GM21576 (cell line): ENCODE measurements around the gene LRP1-AS.

Source experiments
- ATAC-seq: cut with Tn5 transposase; IDR thresholded peaks from one replicate; pipeline ENCODE4 v1.9.1; 2021; ENCODE audit warnings: mild to moderate bottlenecking, moderate library complexity; ENCODE audit not compliant: unreplicated experiment

LRP1-AS gene

DNA sequence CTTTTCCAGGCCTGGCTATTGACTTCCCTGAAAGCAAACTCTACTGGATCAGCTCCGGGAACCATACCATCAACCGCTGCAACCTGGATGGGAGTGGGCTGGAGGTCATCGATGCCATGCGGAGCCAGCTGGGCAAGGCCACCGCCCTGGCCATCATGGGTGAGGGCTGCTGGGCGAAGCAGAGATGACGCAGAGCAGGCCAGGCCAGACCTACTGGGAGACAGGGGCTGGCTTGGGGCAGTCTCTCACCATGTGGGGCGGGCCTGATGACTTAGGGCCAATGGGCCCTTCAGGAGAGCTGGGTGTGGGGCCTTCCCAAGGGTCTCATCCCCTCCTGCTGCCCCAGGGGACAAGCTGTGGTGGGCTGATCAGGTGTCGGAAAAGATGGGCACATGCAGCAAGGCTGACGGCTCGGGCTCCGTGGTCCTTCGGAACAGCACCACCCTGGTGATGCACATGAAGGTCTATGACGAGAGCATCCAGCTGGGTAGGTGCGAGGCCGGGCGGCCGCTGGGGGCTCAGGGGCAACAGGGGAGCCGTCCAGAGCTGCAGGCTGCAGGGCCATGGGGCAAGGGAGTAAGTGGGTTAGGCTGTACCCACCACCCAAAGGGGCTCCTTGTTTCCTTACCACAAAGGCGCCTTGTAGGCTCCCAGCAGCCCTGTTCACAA lies 33.0 kb upstream of the LRP1-AS start:
- ATAC-seq, result no peak

GRCh38 chr12:57179331-57180086 lies 32.1 kb upstream of the LRP1-AS start:
- no peak for ATAC-seq

GRCh38 chr12:57178213-57178612 lies 30.8 kb upstream of the LRP1-AS start:
- ATAC-seq, result no peak

DNA sequence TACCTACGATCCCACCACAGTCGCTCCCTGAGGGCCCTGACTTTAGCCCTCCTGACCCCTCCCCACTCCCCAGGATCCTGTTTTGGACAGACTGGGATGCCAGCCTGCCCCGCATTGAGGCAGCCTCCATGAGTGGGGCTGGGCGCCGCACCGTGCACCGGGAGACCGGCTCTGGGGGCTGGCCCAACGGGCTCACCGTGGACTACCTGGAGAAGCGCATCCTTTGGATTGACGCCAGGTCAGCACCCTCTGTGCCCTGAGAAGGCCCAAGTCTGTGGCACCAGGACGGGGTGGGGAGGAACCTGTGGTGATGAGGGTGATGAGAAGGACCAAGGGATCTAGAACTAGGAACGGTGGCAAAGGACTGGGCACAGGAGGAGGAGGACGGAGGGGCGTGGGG lies 29.9 kb upstream of the LRP1-AS start:
- ATAC-seq, result no peak

DNA sequence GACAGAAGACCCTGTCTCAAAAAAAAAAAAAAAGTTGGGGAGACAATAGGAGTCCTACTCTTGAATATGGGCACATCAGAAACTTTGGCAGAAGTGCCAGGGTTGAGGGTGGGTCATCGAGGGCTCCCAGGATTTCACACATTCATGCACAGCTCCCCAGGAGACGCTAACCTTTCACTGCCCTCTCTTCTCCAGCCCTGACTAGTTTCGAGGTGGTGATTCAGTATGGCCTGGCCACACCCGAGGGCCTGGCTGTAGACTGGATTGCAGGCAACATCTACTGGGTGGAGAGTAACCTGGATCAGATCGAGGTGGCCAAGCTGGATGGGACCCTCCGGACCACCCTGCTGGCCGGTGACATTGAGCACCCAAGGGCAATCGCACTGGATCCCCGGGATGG lies 29.4 kb upstream of the LRP1-AS start:
- ATAC-seq, result no peak

DNA sequence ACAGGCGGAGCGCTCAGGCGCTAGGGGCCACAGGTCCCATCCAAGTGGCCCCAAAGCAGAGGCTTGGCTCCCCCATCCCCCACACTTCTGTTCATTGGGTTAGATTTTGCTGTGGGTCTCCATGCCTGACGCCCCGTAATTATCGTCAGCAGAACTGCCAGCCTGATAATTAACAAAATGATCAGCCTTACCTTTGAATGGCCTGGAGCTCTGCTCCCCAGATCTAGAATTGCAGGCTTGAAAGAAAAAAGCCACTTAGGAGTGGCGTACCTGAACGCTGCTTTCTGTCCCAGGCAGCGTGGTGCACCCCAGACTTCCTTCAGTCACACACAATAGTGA lies 28.7 kb upstream of the LRP1-AS start:
- no peak for ATAC-seq

DNA sequence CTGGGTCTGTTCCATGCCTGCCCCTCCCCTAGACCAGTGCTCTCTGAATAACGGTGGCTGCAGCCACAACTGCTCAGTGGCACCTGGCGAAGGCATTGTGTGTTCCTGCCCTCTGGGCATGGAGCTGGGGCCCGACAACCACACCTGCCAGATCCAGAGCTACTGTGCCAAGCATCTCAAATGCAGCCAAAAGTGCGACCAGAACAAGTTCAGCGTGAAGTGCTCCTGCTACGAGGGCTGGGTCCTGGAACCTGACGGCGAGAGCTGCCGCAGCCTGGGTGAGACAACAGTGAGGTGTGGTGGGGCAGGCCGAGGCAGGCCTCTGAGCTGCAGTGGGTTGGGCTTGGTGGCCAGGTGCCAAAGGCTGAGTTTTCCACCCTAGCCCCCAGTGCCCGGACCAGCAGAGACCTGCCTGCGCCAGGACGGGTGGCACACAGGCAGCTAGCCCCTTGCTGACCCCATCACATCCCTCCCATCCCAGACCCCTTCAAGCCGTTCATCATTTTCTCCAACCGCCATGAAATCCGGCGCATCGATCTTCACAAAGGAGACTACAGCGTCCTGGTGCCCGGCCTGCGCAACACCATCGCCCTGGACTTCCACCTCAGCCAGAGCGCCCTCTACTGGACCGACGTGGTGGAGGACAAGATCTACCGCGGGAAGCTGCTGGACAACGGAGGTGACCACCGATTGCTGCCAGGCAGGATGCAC lies 28.2 kb upstream of the LRP1-AS start:
- ATAC-seq, result no peak

GRCh38 chr12:57173683-57174082 lies 26.3 kb upstream of the LRP1-AS start:
- ATAC-seq, result no peak

GRCh38 chr12:57173089-57173488 lies 25.7 kb upstream of the LRP1-AS start:
- no peak for ATAC-seq

DNA sequence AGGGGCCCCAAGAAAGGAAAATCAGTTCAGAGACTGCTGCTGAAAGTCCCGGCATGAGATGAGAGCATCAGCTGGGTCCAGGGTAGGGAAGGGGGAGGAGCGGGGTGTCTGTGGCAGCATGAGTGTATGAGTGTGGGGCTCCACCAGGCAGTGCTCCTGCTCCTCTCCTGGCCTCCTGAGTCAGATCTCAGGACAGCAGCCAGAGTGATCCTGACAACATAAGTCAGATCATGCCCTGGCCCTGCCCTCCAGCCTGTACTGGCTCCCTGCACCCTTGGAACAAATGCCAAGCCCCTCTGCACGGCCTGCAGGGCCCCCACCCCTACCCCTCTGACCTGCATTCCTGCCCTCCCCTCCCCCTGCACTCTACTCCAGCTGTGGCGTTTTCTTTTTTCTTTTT lies 24.2 kb upstream of the LRP1-AS start:
- ATAC-seq, result no peak

DNA sequence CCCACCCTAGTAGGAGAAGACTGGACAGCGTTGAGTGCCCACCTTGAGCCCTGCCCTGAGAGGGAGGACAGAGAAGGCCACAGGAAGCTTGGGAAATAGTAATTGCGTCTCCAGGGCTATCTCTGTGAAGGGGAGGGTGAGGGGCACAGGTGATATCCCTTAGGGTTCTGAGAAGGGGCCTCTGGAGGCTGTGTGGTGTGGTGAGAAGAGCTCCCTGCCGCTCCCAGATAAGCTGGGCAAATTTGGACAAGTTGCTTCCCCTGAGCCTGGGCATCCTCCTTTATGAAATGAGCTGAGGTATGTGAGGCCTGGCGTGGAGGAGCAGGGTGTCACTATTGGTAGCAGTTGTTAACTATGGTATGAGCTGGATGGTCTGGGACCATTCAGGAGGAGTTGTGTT lies 23.5 kb upstream of the LRP1-AS start:
- ATAC-seq, result no peak

GRCh38 chr12:57170408-57170807 lies 23.0 kb upstream of the LRP1-AS start:
- no peak for ATAC-seq

- ATAC-seq, result no peak
Measured at GRCh38 chr12:57169969-57170368, 22.6 kb upstream of the LRP1-AS start.

DNA sequence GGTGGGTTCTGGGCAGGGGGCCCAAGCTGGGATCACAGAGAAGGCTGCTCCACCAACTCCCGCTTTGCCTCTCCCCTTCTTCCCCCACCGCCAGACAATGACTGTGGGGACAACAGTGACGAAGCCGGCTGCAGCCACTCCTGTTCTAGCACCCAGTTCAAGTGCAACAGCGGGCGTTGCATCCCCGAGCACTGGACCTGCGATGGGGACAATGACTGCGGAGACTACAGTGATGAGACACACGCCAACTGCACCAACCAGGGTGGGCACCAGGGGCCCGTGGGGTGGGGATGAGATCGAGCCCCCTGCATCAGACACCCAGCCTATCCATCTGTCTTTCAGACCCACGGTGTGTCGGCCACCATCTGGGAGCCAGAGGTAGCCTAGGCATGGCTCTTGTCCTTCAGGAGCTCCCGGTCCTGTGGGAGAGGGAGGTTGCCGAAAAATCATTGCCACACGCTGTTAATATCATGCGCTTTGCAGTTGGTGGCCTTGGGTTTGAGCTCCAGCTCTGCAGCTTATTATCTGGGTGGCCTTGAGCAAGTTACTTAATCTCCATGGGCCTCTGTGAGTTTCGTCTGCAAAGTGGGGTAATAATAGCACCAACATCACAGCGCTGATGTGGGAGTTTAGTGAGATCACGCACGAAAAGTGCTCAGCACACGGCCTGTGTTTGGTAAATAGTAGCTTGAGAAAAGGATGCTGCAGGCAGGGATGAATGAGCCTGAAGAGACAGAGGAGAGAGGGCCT lies 21.8 kb upstream of the LRP1-AS start:
- no peak for ATAC-seq

- ATAC-seq, result no peak
Measured at GRCh38 chr12:57168058-57168457, 20.6 kb upstream of the LRP1-AS start.

GRCh38 chr12:57166971-57167371 lies 19.6 kb upstream of the LRP1-AS start:
- no peak for ATAC-seq

GRCh38 chr12:57165741-57166140 lies 18.3 kb upstream of the LRP1-AS start:
- no peak for ATAC-seq

DNA sequence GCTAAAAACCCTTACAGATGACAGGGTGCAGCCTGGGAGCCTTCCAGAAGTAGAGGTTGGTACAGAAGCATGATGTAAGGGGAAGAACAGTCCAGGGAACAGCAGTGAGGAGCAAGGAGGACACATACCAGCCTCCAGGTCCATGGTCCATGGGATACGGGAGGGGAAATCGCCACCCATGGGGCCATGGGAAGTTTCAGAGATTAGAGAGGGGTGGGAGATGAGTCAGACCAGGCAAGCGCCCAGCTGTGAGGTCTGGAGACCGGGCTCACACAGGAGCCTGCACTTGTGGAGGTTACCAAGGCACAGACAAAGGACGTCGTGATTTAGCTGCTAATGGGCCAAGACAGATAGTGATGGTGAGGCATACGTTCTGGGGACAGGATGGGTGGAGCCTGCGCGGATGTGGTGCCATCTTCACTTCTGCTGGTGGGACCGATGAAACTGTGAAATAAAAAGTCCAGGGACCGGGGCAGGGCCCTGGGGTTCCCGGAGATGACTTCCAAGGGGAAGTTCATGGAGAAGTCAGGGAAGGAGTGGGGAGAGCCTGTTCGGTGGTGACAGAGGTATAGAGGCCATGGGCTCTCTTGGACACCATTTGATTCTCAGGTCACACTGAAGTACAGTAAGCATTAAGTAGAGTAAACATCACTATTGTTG lies 17.7 kb upstream of the LRP1-AS start:
- no peak for ATAC-seq

DNA sequence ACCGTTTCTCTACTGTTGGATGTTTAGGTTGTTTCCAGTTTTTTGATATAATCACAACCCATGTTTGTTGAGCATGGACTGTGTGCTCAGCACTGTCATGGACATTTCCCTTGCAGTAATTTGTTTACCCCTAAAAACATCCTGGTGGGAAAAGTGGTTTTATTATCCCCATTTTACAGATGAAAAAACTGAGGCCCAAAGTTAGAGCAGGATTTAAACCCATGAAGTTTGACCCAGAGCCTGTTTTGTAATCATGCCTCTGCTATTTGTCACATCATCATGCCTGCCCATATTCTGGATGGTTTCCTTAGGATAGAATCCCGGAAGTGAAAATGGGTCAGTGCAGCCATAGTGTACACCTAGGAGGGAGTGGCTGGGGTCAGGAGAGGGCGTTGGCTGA lies 17.0 kb upstream of the LRP1-AS start:
- no peak for ATAC-seq

GRCh38 chr12:57162553-57163125 lies 15.2 kb upstream of the LRP1-AS start:
- ATAC-seq, result no peak

- ATAC-seq, result no peak
Measured at GRCh38 chr12:57161491-57161890, 14.1 kb upstream of the LRP1-AS start.
